GM12872 (cell line): ENCODE results near the gene CEP78.

Experiments
- CTCF ChIP-seq: IDR thresholded peaks from 3 replicates; pipeline ENCODE4 v1.5.1; 2011; ENCODE audit warnings: low read depth, mild to moderate bottlenecking, low read length, moderate library complexity; ENCODE audit not compliant: insufficient read depth

The CEP78 gene

GRCh38 chr9:78207319-78207718 is 28.6 kb upstream of the CEP78 start:
- no peak for TF ChIP-seq CTCF

- TF ChIP-seq CTCF, result no peak
Observed at GRCh38 chr9:78207901-78208300, 28.0 kb upstream of the CEP78 start.

GRCh38 chr9:78209127-78209526 is 26.7 kb upstream of the CEP78 start:
- TF ChIP-seq CTCF, result no peak

- no peak for TF ChIP-seq CTCF
Observed at GRCh38 chr9:78210841-78211301, 25.0 kb upstream of the CEP78 start.

GRCh38 chr9:78212868-78213267 is 23.0 kb upstream of the CEP78 start:
- TF ChIP-seq CTCF, result no peak

- peak; percentile 38; the same call in 1 of the 3 replicates for TF ChIP-seq CTCF
Observed at GRCh38 chr9:78213712-78214111, 22.2 kb upstream of the CEP78 start.

- no peak for TF ChIP-seq CTCF
Observed at GRCh38 chr9:78214492-78214891, 21.4 kb upstream of the CEP78 start.

GRCh38 chr9:78215706-78216105 is 20.2 kb upstream of the CEP78 start:
- no peak for TF ChIP-seq CTCF
